Calu3 (cell line): ENCODE measurements around the gene MARVELD3. TPM values are rescaled to one million over a fixed set of nuclear protein-coding genes. Genes with fewer than 3 reads are reported as not detected.

Source experiments
- BruUV-seq: library from RNA; stranded (reverse); fragments of 400-500 nt; replicated peaks from 2 replicates; lab custom pipeline; 2021; lab: Mats Ljungman, UMichigan
- CTCF ChIA-PET: fragments of 300-600 bp; sonication (Branson Sonifier 250); formaldehyde crosslinking; loops from one replicate; lab custom pipeline; 2022; ENCODE audit warnings: antibody characterized with exemption; lab: Charles Lee
- DNase-seq: peaks from one replicate; pipeline ENCODE4 v3.0.0; 2022
- H3K27ac Mint-ChIP-seq: one replicate; pipeline ENCODE4 v1.8.0; 2022; ENCODE audit warnings: mixed read lengths; ENCODE audit not compliant: unreplicated experiment
- H3K27me3 Mint-ChIP-seq: one replicate; pipeline ENCODE4 v1.8.0; 2022; ENCODE audit warnings: mixed read lengths; ENCODE audit not compliant: unreplicated experiment
- H3K36me3 Mint-ChIP-seq: one replicate; pipeline ENCODE4 v1.8.0; 2022; ENCODE audit warnings: mild to moderate bottlenecking, moderate library complexity, mixed read lengths; ENCODE audit not compliant: insufficient read depth, unreplicated experiment
- H3K4me1 Mint-ChIP-seq: one replicate; pipeline ENCODE4 v1.8.0; 2022; ENCODE audit warnings: mild to moderate bottlenecking, low read depth, mixed read lengths; ENCODE audit not compliant: unreplicated experiment
- H3K4me3 Mint-ChIP-seq: one replicate; pipeline ENCODE4 v1.8.0; 2022; ENCODE audit warnings: mild to moderate bottlenecking, low read depth, moderate library complexity, mixed read lengths; ENCODE audit not compliant: unreplicated experiment
- H3K9me3 Mint-ChIP-seq: one replicate; pipeline ENCODE4 v1.8.0; 2022; ENCODE audit warnings: low read depth, mixed read lengths; ENCODE audit not compliant: unreplicated experiment
- CTCF ChIP-seq: fragments of 200-600 bp; IDR thresholded peaks from one replicate; pipeline ENCODE4 v1.8.0; 2022; ENCODE audit warnings: antibody characterized with exemption; ENCODE audit not compliant: unreplicated experiment
- intact Hi-C: fragments of 100-400 bp; cut with micrococcal nuclease; formaldehyde crosslinking; loops from one replicate; pipeline ENCODE4 v1.10.0; 2022; ENCODE audit not compliant: unreplicated experiment
- total RNA-seq: library from RNA; stranded (reverse); gene quantifications from 2 replicates; pipeline ENCODE4 v1.2.3, GENCODE V29; 2022

The MARVELD3 gene
- total RNA-seq, 1 experiment from 2014 or later = 38.4 TPM

GRCh38 chr16:71649704-71650103 lies 23.7 kb downstream of the MARVELD3 start:
- H3K36me3 Mint-ChIP-seq = peaks cover 12% of the 10 kb centered on the region

GRCh38 chr16:71658771-71659170 lies 32.8 kb downstream of the MARVELD3 start:
- no peak overlapping the region for H3K27ac Mint-ChIP-seq
- CTCF ChIA-PET = no interaction called here
- intact Hi-C loops = loop anchor here (1.0 kb wide), 1 partner anchor 31 kb away; no protein-coding TSS in a partner anchor
- DNase-seq = no peak
- H3K27me3 Mint-ChIP-seq = no peaks in the 10 kb centered on the region
- no peaks in the 10 kb centered on the region for H3K4me1 Mint-ChIP-seq
- TF ChIP-seq CTCF = no peak
- H3K9me3 Mint-ChIP-seq = no peaks in the 10 kb centered on the region
- H3K36me3 Mint-ChIP-seq = no peaks in the 10 kb centered on the region
- H3K4me3 Mint-ChIP-seq = no peak overlapping the region
- no TSS peak for BruUV-seq

More at GRCh38 chr16:71649704-71650103, 23.7 kb downstream of the MARVELD3 start:
- Mint-ChIP-seq H3K27ac (no peak overlapping the region), H3K4me1 (no peaks in the 10 kb centered on the region), H3K4me3 (no peak overlapping the region), H3K27me3 (no peaks in the 10 kb centered on the region), H3K9me3 (no peaks in the 10 kb centered on the region)
- no peak for TF ChIP-seq CTCF
- BruUV-seq = no TSS peak
- CTCF ChIA-PET = no interaction called here
- intact Hi-C loops = loop anchor here (10.0 kb wide), 2 partner anchors 95 to 315 kb away; no protein-coding TSS in a partner anchor
- DNase-seq = no peak

GRCh38 chr16:71659471-71659870 lies 33.5 kb downstream of the MARVELD3 start:
- CTCF ChIA-PET = no interaction called here
- H3K4me1 Mint-ChIP-seq = no peaks in the 10 kb centered on the region

GRCh38 chr16:71666264-71666663 lies 40.3 kb downstream of the MARVELD3 start:
- no peak for DNase-seq
- Mint-ChIP-seq H3K27me3 (no peaks in the 10 kb centered on the region), H3K27ac (no peak overlapping the region), H3K9me3 (no peaks in the 10 kb centered on the region), H3K4me3 (no peak overlapping the region), H3K4me1 (peaks cover 16% of the 10 kb centered on the region), H3K36me3 (no peaks in the 10 kb centered on the region)
- CTCF ChIA-PET = no interaction called here
- intact Hi-C loops = no loop called here
- no TSS peak for BruUV-seq
- TF ChIP-seq CTCF = no peak

More at GRCh38 chr16:71659471-71659870, 33.5 kb downstream of the MARVELD3 start:
- Mint-ChIP-seq H3K4me3 (no peak overlapping the region), H3K27me3 (no peaks in the 10 kb centered on the region), H3K36me3 (no peaks in the 10 kb centered on the region), H3K27ac (no peak overlapping the region), H3K9me3 (no peaks in the 10 kb centered on the region)
- intact Hi-C loops = no loop called here
- BruUV-seq = no TSS peak
- no peak for DNase-seq
- no peak for TF ChIP-seq CTCF
